ENCODE results near the gene TMEM238L.
A peak's percentile ranks its signal among the peaks of the same experiment; 100 is the strongest.
"Not testable (repeated sequence)": the region's sequence is repeated elsewhere in the genome, so short reads cannot be mapped to it uniquely, and the experiment has no call there.

The TMEM238L gene

GRCh38 chr17:10803830-10804475, at the start of gene TMEM238L:
Gene TMEM238L, minus strand, starts transcription at chr17:10804099. Its CDS starts 136 bp downstream, at chr17:10803963.
- no peak for DNase-seq

- DNase-seq = not testable (repeated sequence)
Measured at GRCh38 chr17:10846636-10847035, 42.7 kb upstream of the TMEM238L start.

- DNase-seq = no peak
Measured at GRCh38 chr17:10845388-10845751, 41.5 kb upstream of the TMEM238L start.

GRCh38 chr17:10844621-10845387, 40.9 kb upstream of the TMEM238L start:
- peak; percentile 55 to 76 for DNase-seq

- peak; percentile 9 to 34 for DNase-seq
Measured at GRCh38 chr17:10843811-10844210, 39.9 kb upstream of the TMEM238L start.

- no peak for DNase-seq
Measured at GRCh38 chr17:10842658-10843057, 38.8 kb upstream of the TMEM238L start.

- DNase-seq = no peak
Measured at GRCh38 chr17:10838682-10839081, 34.8 kb upstream of the TMEM238L start.

GRCh38 chr17:10837921-10838320, 34.0 kb upstream of the TMEM238L start, which contains the start of gene PIRT:
Gene PIRT, minus strand, starts transcription at chr17:10838087. Its CDS starts 12,442 bp downstream, at chr17:10825645.
- no peak for DNase-seq

- no peak for DNase-seq
Measured at GRCh38 chr17:10836966-10837590, 33.2 kb upstream of the TMEM238L start.

GRCh38 chr17:10836145-10836544, 32.2 kb upstream of the TMEM238L start:
- DNase-seq = no peak

- DNase-seq = no peak
Measured at GRCh38 chr17:10831696-10832095, 27.8 kb upstream of the TMEM238L start.

GRCh38 chr17:10827898-10828552, 24.1 kb upstream of the TMEM238L start:
- DNase-seq = no peak

- DNase-seq = no peak
Measured at GRCh38 chr17:10824874-10825273, 21.0 kb upstream of the TMEM238L start.

GRCh38 chr17:10821770-10822169, 17.9 kb upstream of the TMEM238L start:
- no peak for DNase-seq

- no peak for DNase-seq
Measured at GRCh38 chr17:10821054-10821453, 17.2 kb upstream of the TMEM238L start.

GRCh38 chr17:10815319-10815718, 11.4 kb upstream of the TMEM238L start:
- DNase-seq = no peak

GRCh38 chr17:10814075-10814474, 10.2 kb upstream of the TMEM238L start:
- DNase-seq = no peak

- no peak for DNase-seq
Measured at GRCh38 chr17:10812674-10813073, 8.8 kb upstream of the TMEM238L start.

- no peak for DNase-seq
Measured at GRCh38 chr17:10809605-10810004, 5.7 kb upstream of the TMEM238L start.

GRCh38 chr17:10807704-10808128, 3.8 kb upstream of the TMEM238L start:
- no peak for DNase-seq

GRCh38 chr17:10806545-10807262, 2.8 kb upstream of the TMEM238L start:
- DNase-seq = no peak

- DNase-seq = no peak
Measured at GRCh38 chr17:10805911-10806310, 2.0 kb upstream of the TMEM238L start.

- DNase-seq = no peak
Measured at GRCh38 chr17:10804546-10804945, 647 bp upstream of the TMEM238L start.

Data from inflammatory macrophage treated with lipopolysaccharide for 1 hour (primary cell).